Fibroblast of lung (primary cell): ENCODE measurements around the gene NME8. TPM values are rescaled to one million over a fixed set of nuclear protein-coding genes. Genes with fewer than 3 reads are reported as not detected.
"Not testable (repeated sequence)": the region's sequence is repeated elsewhere in the genome, so short reads cannot be mapped to it uniquely, and the experiment has no call there.

Experiments used
- DNase-seq, 2 donors: peaks; one replicate each; pipeline versions ENCODE4 v3.0.0 to v3.0.0-alpha.2; 2010; ENCODE audit warnings: low read depth in 2 of 2
- H2AFZ ChIP-seq: 2 replicates; pipeline ENCODE4 v1.5.1; 2012; ENCODE audit warnings: low read length, control low read depth, inconsistent platforms
- H3K27ac ChIP-seq: 2 replicates; pipeline ENCODE4 v1.5.1; 2011; ENCODE audit warnings: low read length, control low read depth; ENCODE audit not compliant: insufficient read depth
- H3K27me3 ChIP-seq: 2 replicates; pipeline ENCODE4 v1.5.1; 2011; ENCODE audit warnings: mild to moderate bottlenecking, low read length; ENCODE audit not compliant: control insufficient read depth, insufficient read depth
- H3K36me3 ChIP-seq: 2 replicates; pipeline ENCODE4 v1.5.1; 2011; ENCODE audit warnings: low read length; ENCODE audit not compliant: control insufficient read depth, insufficient read depth
- H3K4me1 ChIP-seq: 2 replicates; pipeline ENCODE4 v1.5.1; 2011; ENCODE audit warnings: low read length; ENCODE audit not compliant: control insufficient read depth, insufficient read depth; ENCODE audit errors: extremely low read depth
- H3K4me2 ChIP-seq: 2 replicates; pipeline ENCODE4 v1.5.1; 2011; ENCODE audit warnings: low read length, control low read depth; ENCODE audit not compliant: insufficient read depth; ENCODE audit errors: extremely low read depth
- H3K4me3 ChIP-seq, 4 experiments: fragments of 200-600 bp in 1 of 4; sonication (generic) in 1 of 4; replicated peaks in 1 of 4; 2 replicates each; pipeline ENCODE4 v1.5.1; 2011 to 2016; ENCODE audit warnings: low read length in 4 of 4, low read depth in 3 of 4, mild to moderate bottlenecking in 3 of 4, control low read depth in 2 of 4, inconsistent platforms in 1 of 4, mixed read lengths in 1 of 4; ENCODE audit not compliant: insufficient read depth in 1 of 4; ENCODE audit errors: control extremely low read depth in 1 of 4
- H3K79me2 ChIP-seq: 2 replicates; pipeline ENCODE4 v1.5.1; 2012; ENCODE audit warnings: mild to moderate bottlenecking, low read length, inconsistent platforms; ENCODE audit not compliant: control insufficient read depth, insufficient read depth
- H3K9ac ChIP-seq: 2 replicates; pipeline ENCODE4 v1.5.1; 2011; ENCODE audit warnings: mild to moderate bottlenecking, low read length, control low read depth; ENCODE audit not compliant: insufficient read depth
- H3K9me3 ChIP-seq: 2 replicates; pipeline ENCODE4 v1.5.1; 2012; ENCODE audit warnings: low read depth, low read length; ENCODE audit not compliant: control insufficient read depth, insufficient read depth
- H4K20me1 ChIP-seq: 2 replicates; pipeline ENCODE4 v1.5.1; 2011; ENCODE audit warnings: low read length; ENCODE audit not compliant: control insufficient read depth, insufficient read depth; ENCODE audit errors: extremely low read depth
- EZH2 ChIP-seq: IDR thresholded peaks from 2 replicates; pipeline ENCODE4 v1.5.1; 2012; ENCODE audit warnings: low read length, control low read depth, mild to moderate bottlenecking; ENCODE audit errors: missing control alignments
- polyA minus RNA-seq: library from RNA; depleted of rRNA, polyadenylated mRNA; stranded (reverse); fragments of >200 nt; gene quantifications from 2 replicates; pipeline ENCODE4 v1.2.3, GENCODE V29; 2011; ENCODE audit warnings: low replicate concordance
- polyA plus RNA-seq, 2 donors: library from polyadenylated mRNA; depleted of rRNA in 1 of 2; stranded (reverse) in 1 of 2; unstranded in 1 of 2; fragments of >200 nt; gene quantifications; 2 replicates each; pipeline ENCODE4 v1.2.1, GENCODE V29; 2011 to 2012; ENCODE audit warnings: missing spikeins in 1 of 2
- total RNA-seq: library from RNA; depleted of rRNA; stranded (reverse); fragments of >200 nt; gene quantifications from 2 replicates; pipeline ENCODE4 v1.2.1, GENCODE V29; 2014
- TF ChIP-seq, protein P1 (sequence below), 2 donors: IDR thresholded peaks in 1 of 2; conservative IDR thresholded peaks in 1 of 2; 1 replicate in 1 of 2; 2 replicates in 1 of 2; pipeline ENCODE4 v1.5.1; 2011 to 2012; ENCODE audit warnings: low read length in 2 of 2, control low read depth in 1 of 2, inconsistent platforms in 1 of 2, low read depth in 1 of 2, mild to moderate bottlenecking in 1 of 2

Gene NME8, protein sequence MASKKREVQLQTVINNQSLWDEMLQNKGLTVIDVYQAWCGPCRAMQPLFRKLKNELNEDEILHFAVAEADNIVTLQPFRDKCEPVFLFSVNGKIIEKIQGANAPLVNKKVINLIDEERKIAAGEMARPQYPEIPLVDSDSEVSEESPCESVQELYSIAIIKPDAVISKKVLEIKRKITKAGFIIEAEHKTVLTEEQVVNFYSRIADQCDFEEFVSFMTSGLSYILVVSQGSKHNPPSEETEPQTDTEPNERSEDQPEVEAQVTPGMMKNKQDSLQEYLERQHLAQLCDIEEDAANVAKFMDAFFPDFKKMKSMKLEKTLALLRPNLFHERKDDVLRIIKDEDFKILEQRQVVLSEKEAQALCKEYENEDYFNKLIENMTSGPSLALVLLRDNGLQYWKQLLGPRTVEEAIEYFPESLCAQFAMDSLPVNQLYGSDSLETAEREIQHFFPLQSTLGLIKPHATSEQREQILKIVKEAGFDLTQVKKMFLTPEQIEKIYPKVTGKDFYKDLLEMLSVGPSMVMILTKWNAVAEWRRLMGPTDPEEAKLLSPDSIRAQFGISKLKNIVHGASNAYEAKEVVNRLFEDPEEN
- total RNA-seq, result not detected in 2 replicates
- polyA plus RNA-seq, result not detected in 2 replicates
- not detected in 2 replicates for polyA plus RNA-seq (2012)
- not detected in 2 replicates for polyA minus RNA-seq

DNA sequence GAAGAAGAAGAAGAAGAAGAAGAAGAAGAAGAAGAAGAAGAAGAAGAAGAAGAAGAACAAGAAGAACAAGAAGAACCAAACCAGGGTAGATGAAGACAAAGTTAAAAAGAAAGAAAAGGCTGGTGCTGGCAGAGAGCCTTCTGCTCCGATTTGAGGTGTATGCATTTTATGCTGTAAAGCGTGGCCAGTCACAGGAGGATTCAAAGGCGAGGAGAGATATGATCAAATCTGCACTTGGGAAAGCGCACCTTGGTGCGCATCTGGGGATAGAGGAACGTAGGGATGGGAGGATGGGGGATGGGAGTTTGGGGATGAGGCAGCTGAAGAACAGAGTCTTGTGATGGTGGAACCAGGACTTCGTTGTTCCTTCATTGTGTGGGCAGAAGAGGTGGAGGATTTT, at the start of gene NME8:
NME8 (plus strand) TSS at position 301 of the 400 bp plus-strand sequence. CDS start 1,670 bp downstream, outside the sequence.
- H3K36me3 ChIP-seq, result no peaks in the 10 kb centered on the region
- no peaks in the 10 kb centered on the region for H3K79me2 ChIP-seq
- no peak for TF ChIP-seq EZH2
- TF ChIP-seq, protein P1, sequence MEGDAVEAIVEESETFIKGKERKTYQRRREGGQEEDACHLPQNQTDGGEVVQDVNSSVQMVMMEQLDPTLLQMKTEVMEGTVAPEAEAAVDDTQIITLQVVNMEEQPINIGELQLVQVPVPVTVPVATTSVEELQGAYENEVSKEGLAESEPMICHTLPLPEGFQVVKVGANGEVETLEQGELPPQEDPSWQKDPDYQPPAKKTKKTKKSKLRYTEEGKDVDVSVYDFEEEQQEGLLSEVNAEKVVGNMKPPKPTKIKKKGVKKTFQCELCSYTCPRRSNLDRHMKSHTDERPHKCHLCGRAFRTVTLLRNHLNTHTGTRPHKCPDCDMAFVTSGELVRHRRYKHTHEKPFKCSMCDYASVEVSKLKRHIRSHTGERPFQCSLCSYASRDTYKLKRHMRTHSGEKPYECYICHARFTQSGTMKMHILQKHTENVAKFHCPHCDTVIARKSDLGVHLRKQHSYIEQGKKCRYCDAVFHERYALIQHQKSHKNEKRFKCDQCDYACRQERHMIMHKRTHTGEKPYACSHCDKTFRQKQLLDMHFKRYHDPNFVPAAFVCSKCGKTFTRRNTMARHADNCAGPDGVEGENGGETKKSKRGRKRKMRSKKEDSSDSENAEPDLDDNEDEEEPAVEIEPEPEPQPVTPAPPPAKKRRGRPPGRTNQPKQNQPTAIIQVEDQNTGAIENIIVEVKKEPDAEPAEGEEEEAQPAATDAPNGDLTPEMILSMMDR (conservative IDR thresholded peaks at IDR 0.05 in 1 of 2, IDR thresholded peaks at IDR 0.05 in 1 of 2; ENCODE audit: low read depth in 1 of 2, low read length in 2 of 2), result no peak

DNA sequence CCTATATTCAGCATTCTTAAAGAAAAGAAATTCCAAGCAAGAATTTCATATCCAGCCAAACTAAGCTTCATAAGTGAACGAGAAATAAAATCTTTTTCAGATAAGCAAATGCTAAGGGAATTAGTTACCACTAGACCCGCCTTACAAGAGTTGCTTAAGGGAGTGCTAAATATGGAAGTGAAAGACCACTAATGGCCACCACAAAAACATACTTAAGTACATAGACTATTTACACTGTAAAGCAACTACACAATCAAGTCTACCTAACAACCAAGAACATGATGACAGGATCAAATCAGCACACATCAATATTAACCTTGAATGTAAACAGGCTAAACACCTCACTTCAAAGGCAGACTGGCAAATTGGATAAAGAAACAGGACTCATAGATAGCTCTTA, 42.2 kb upstream of the NME8 start:
- H3K4me3 ChIP-seq, result no peak overlapping the region
- no peaks in the 10 kb centered on the region for H3K9me3 ChIP-seq
- H3K27ac ChIP-seq, result no peak overlapping the region
- no peaks in the 10 kb centered on the region for H3K4me1 ChIP-seq
- TF ChIP-seq, protein P1 (conservative IDR thresholded peaks at IDR 0.05 in 1 of 2, IDR thresholded peaks at IDR 0.05 in 1 of 2; ENCODE audit: low read depth in 1 of 2, low read length in 2 of 2), result no peak
- no peak overlapping the region for H2AFZ ChIP-seq
- no peak overlapping the region for H3K4me2 ChIP-seq
- H3K79me2 ChIP-seq, result no peaks in the 10 kb centered on the region
- no peaks in the 10 kb centered on the region for H3K27me3 ChIP-seq
- DNase-seq, result no peak
- H3K36me3 ChIP-seq, result no peaks in the 10 kb centered on the region
- no peak overlapping the region for H3K9ac ChIP-seq
- no peaks in the 10 kb centered on the region for H4K20me1 ChIP-seq

More for the DNA sequence above, at the start of gene NME8:
- no peak within 1 kb of the TSS for H2AFZ ChIP-seq
- H3K4me2 ChIP-seq, result no peak within 1 kb of the TSS
- H3K27ac ChIP-seq, result no peak within 1 kb of the TSS
- H4K20me1 ChIP-seq, result no peaks in the 10 kb centered on the region
- no peak within 1 kb of the TSS for H3K4me3 ChIP-seq
- H3K9ac ChIP-seq, result no peak within 1 kb of the TSS
- no peaks in the 10 kb centered on the region for H3K4me1 ChIP-seq
- DNase-seq, result no peak
- no peaks in the 10 kb centered on the region for H3K27me3 ChIP-seq
- H3K9me3 ChIP-seq, result no peaks in the 10 kb centered on the region

DNA sequence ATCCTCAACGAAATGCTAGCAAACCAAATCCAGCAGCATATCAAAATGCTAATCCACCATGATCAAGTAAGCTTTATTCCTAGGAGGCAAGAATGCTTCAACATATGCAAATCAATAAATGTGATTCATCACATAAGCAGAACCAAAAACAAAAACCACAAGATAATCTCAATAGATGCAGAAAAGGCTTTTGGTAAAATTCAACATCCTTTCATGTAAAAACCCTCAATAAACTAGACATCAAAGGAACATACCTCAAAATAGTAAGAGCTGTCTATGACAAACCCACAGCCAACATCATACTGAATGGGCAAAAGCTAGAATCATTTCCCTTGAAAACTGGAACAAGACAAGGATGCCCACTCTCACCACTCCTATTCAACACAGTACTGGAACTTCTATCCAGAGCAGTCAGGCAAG, 36.2 kb upstream of the NME8 start:
- H3K27me3 ChIP-seq, H3K9ac ChIP-seq, H3K4me1 ChIP-seq, H3K79me2 ChIP-seq, H3K4me3 ChIP-seq, DNase-seq, H3K36me3 ChIP-seq, H3K27ac ChIP-seq, H4K20me1 ChIP-seq, H3K4me2 ChIP-seq, H2AFZ ChIP-seq, H3K9me3 ChIP-seq: not testable (repeated sequence)
